Measurements from ENCODE around the gene GPR152.

Gene GPR152

GRCh38 chr11:67423891-67424613 is 28.5 kb downstream of the GPR152 start:
- DNase-seq (ENCODE audit: low spot score) = no peak

- DNase-seq (ENCODE audit: low spot score) = no peak
Measured at GRCh38 chr11:67423466-67423865, 29.1 kb downstream of the GPR152 start.

DNA sequence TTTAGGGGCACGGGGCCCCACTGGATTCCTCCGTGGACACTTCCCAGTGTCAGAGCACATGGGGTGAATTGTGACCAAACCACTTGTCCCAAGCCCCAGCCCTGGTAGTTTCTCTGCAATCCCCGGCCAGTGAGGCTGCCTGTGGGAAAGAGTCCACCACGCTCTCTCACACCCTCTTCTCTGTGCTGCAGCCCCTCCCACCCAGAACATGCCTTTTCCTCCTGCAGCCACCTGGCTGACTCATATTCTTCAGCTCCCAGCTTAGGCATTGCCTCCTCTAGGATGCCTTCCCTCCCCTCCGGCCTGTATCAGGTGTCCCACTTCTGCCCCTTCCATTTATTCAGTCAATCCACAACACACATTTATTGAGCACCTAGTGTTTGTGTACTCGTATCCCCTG is 29.6 kb downstream of the GPR152 start:
- no peak for DNase-seq (ENCODE audit: low spot score)

DNA sequence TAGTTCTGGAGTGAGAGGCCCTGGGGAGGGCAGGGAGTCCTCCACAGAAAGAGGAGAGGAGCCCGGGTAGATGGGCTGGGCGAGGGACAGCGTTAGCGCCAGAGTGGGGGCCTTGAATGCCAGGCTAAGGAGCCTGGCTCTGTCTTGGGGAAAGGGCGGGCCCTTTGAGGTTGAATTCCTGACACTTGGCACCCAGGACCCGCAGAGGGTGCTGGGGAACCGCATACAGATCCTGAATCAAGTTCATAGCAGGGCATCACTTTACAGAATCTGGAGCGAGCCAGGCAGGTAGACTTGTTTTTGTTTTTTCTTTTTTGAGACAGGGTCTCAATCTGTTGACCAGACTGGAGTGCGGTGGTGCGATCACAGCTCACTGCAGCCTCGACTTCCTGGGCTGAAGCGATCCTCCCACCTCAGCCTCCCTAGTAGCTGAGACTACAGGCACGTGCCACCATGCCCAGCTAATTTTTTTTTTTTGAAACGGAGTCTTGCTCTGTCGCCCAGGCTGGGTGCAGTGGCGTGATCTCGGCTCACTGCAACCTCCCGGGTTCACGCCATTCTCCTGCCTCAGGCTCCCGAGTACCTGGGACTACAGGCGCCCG is 31.0 kb downstream of the GPR152 start:
- no peak for DNase-seq (ENCODE audit: low spot score)

DNA sequence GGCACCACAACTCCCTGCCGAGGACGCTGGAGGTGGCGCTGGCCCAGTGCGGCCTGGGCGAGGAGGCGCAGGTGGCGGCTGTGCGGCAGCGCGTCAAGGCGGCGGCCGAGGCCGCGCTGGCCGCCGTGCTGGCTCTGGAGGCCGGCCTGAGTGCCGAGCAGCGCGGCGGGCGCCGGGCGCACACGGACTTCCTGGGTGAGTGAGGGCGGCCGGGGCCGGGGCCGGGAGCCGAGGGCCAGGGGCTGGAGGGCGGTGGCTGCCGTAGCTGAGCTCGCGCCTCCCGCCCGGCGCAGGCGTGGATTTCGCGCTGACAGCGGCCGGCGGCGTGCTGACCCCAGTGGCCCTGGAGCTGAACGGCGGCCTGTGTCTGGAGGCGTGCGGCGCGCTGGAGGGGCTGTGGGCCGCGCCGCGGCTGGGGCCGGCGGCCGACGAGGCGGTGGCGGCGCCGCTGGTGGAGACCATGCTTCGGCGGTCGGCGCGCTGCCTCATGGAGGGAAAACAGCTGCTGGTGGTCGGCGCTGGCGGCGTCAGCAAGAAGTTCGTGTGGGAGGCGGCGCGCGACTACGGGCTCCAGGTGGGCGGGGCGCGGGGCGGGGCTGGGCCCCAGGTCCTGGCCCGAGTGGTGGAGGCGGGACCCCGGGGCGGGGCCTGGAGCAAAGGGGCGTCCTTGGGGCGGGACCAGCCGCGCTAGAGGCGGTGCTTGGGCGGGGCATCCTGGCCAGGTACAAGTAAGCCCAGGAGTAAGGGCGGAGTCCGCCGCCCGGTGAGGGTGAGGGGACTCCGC is 31.7 kb downstream of the GPR152 start:
- DNase-seq (ENCODE audit: low spot score) = peak; percentile 99

- no peak for DNase-seq (ENCODE audit: low spot score)
Measured at GRCh38 chr11:67420147-67420645, 32.3 kb downstream of the GPR152 start.

GRCh38 chr11:67419325-67420049 is 33.0 kb downstream of the GPR152 start:
- DNase-seq (ENCODE audit: low spot score) = no peak

GRCh38 chr11:67418476-67419281 is 33.9 kb downstream of the GPR152 start:
- DNase-seq (ENCODE audit: low spot score) = no peak

DNA sequence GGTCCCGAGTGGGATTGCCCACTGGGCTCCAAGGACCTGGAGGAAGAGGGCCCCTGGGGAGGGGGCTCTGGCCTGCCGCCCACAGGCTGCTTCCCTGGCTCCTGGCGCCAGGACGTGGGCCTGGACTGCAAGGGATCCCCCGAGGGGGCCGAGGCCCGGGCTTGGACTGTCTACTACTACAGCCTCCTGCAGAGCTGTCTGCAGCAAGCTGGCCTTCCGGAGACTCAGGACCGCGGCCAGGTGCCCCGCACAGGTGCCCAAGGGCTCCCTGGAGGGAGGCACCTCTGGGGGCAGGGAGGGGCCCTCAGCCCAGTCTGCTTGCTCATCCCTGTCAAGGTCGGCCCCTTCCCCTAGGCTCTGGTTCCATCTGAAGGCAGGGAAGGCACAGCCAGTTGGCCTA is 35.1 kb downstream of the GPR152 start:
- no peak for DNase-seq (ENCODE audit: low spot score)

DNA sequence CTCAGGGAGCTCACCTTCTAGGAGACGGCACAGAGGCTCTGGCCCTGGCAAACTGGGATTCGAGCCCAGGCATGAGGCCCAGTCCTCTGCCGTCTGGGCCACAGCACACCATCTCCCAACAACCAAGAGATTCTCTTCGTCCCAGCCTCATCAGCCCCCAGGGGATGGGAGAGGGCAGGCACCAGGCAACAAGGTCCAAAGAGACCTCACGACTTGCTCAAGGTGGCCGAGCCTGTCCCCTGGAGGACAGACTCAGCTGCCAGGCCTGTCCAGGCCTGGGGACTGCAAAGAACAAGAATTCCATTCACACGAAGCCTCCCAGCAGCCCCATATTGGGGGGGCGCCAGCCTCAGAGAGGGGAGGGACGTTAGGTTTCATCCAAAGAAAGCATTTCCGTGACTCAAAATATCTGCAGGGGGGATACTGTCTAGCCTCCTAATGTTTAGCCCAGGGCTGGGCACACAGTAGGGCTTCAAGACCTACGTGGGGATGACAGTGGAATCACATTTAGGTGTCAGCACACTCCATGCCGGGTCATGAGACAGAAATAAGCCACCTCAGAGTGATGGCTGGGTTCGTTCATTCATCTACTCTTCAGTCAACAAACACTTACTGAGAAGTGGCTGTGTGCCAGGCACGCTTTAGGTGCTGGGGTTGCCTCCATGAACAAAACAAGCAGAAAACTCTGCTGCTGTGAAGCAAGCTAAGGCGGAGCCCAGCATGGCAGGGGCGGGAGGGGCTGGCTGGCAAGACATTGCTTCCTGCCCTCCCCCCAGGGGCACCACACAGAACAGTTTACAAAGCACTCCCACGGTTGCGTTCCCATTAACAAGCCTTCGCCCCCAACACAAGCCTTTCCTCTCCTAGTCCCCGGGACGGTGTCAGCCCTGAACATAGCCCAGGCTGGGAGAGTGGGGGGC is 35.9 kb downstream of the GPR152 start:
- DNase-seq (ENCODE audit: low spot score) = no peak

- no peak for DNase-seq (ENCODE audit: low spot score)
Measured at GRCh38 chr11:67415501-67416304, 36.8 kb downstream of the GPR152 start, which contains the start of gene CARNS1. Gene CARNS1, plus strand, starts transcription at chr11:67415678. Its CDS starts 522 bp downstream, at chr11:67416200.

DNA sequence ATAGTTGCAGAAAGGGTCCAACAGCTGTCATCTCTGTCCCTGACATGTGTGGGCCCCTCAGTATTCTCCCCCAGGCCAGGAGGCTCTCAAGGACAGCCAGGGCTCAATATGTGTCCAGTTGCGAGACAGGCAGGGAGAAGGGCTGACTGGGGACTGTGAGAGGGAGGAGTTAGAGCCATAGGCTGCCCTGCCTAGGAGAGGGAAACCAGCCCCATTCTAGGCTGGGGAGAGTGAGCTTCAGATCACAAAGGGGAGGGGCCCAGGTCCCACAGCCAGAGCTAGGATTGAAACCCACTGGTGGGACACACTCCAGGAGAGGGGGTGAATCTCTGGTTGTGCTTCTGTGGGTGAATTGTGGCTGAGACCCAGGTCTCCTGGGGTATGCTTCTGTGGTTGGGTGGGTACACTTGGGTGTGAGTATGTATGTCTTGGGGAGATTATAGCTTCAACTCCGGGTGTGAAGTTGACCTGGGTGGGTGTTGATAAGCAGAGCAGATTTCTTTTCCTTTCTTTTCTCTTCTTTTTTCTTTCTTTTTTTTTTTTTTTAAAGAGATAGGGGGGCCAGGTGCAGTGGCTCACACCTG is 39.2 kb downstream of the GPR152 start:
- no peak for DNase-seq (ENCODE audit: low spot score)

DNA sequence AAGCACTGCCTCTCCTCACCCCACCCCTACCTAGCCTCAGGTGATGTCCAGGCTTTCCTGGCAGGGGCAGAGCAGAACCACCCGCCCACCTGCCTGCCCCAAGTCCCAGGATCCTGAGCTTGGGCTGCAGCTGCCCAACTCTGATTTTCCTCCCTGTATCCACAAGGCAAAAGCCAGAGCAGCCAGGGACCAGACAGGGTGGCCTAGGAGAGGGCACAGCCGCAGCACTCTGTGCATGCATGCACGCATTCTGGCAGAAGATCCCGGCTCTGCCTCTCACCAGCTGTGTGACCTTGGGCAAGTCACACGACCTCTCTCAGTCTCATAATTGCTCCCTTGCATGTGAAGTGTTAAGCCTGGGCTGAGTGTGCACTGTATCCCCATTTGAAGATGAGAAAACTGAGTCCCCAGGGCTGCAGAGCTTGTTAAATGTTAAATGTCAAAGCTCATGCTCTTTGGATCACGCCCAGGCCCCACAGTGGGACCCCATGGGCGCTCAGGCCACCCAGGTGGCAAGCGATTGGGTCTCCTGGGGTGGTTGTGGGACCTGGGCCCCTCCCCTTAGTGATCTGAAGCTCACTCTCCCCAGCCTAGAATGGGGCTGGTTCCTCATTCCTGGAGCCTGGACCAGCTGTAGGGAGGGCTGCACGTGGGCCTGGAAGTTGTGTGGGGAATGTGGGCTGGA is 39.9 kb downstream of the GPR152 start:
- DNase-seq (ENCODE audit: low spot score) = no peak

- no peak for DNase-seq (ENCODE audit: low spot score)
Measured at GRCh38 chr11:67411785-67412152, 40.8 kb downstream of the GPR152 start.

- no peak for DNase-seq (ENCODE audit: low spot score)
Measured at GRCh38 chr11:67410984-67411784, 41.3 kb downstream of the GPR152 start.

DNA sequence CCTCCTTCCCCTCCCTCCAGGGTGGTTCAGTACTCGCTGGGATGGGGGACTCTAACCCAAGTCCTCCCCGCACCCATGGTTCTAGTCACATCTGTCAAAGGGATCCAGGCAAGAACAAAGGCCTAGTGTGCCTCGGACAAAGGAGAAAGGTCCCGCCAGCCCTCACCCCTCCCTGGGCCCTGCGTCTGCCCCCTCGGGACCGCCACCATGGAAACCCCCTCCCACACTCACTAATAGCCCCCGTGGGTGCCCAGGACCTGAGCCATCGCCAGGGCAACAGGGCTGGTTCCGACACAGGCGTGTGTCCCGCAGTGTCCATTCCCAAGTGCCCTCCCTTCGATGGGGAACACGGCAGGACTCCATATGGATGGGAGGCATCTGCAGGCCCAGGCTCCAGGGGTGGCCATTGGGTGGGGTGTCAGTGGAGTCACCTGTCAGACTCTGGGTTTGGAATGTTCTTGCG is 42.1 kb downstream of the GPR152 start:
- DNase-seq (ENCODE audit: low spot score) = no peak

GRCh38 chr11:67409781-67410368 is 42.7 kb downstream of the GPR152 start:
- DNase-seq (ENCODE audit: low spot score) = no peak

All from AG20443 (cell line).